B cell (primary cell): ENCODE data around the gene TSPAN5. TPM values are rescaled to one million over a fixed set of nuclear protein-coding genes. Genes with fewer than 3 reads are reported as not detected.

Source experiments
- ATAC-seq: fragments of 200-7000 bp; cut with Tn5 transposase; one replicate; pipeline ENCODE4 v1.10.0; 2021; ENCODE audit warnings: low read depth, mild to moderate bottlenecking, moderate number of reproducible peaks, moderate library complexity
- CTCF ChIA-PET: fragments of 350-600 bp; sonication (Branson Sonifier 250); formaldehyde crosslinking; loops from one replicate; lab custom pipeline; 2021; ENCODE audit warnings: antibody characterized with exemption, inconsistent platforms; lab: Charles Lee
- POLR2A ChIA-PET: fragments of 350-600 bp; sonication (Branson Sonifier 250); formaldehyde crosslinking; loops from one replicate; lab custom pipeline; 2021; ENCODE audit warnings: antibody characterized with exemption; lab: Charles Lee
- DNase-seq: peaks from one replicate; pipeline ENCODE4 v3.0.0; 2013
- H2AFZ ChIP-seq: 2 replicates; pipeline ENCODE4 v1.6.1; 2012; ENCODE audit warnings: mild to moderate bottlenecking, low read depth, low read length; ENCODE audit not compliant: insufficient read depth, poor library complexity, severe bottlenecking
- H3K27ac ChIP-seq, 2 donors: 1 replicate in 1 of 2; 2 replicates in 1 of 2; pipeline ENCODE4 v1.5.1; 2012 to 2013; ENCODE audit warnings: low read length in 2 of 2, mild to moderate bottlenecking in 2 of 2, moderate library complexity in 1 of 2
- H3K27me3 ChIP-seq, 4 experiments: fragments of 200-600 bp in 1 of 4; sonication (generic) in 1 of 4; replicated peaks in 1 of 4; 1 replicate in 2 of 4; 2 replicates in 2 of 4; pipeline versions ENCODE4 v1.6.1 to v1.7.0; 2013 to 2016; ENCODE audit warnings: low read length in 3 of 4, mild to moderate bottlenecking in 2 of 4, mixed read lengths in 1 of 4, moderate library complexity in 1 of 4; ENCODE audit not compliant: insufficient read depth in 4 of 4, control insufficient read depth in 3 of 4; ENCODE audit errors: control extremely low read depth in 1 of 4
- H3K36me3 ChIP-seq, 2 experiments: replicated peaks in 1 of 2; 1 replicate in 1 of 2; 2 replicates in 1 of 2; pipeline versions ENCODE4 v1.6.1 to v1.7.1; 2013; ENCODE audit warnings: low read length in 1 of 2; ENCODE audit not compliant: insufficient read depth in 2 of 2, control insufficient read depth in 1 of 2; ENCODE audit errors: control extremely low read depth in 1 of 2, extremely low read depth in 1 of 2
- H3K4me1 ChIP-seq, 2 donors: fragments of 200-600 bp in 1 of 2; sonication (generic) in 1 of 2; 1 replicate in 1 of 2; 2 replicates in 1 of 2; pipeline versions ENCODE4 v1.5.1 to v1.6.1; 2013 to 2017; ENCODE audit warnings: low read length in 2 of 2; ENCODE audit not compliant: control insufficient read depth in 2 of 2, insufficient read depth in 2 of 2
- H3K4me2 ChIP-seq: replicated peaks from 2 replicates; pipeline ENCODE3; 2012; ENCODE audit warnings: mild to moderate bottlenecking, low read depth, low read length; ENCODE audit not compliant: poor library complexity, severe bottlenecking
- H3K4me3 ChIP-seq, 5 experiments: fragments of 200-600 bp in 1 of 5; sonication (generic) in 1 of 5; 1 replicate in 3 of 5; 2 replicates in 2 of 5; pipeline versions ENCODE4 v1.5.1 to v1.7.0; 2011 to 2016; ENCODE audit warnings: low read length in 4 of 5, mild to moderate bottlenecking in 4 of 5, low read depth in 2 of 5, control low read depth in 1 of 5, moderate library complexity in 1 of 5; ENCODE audit not compliant: insufficient read depth in 1 of 5; ENCODE audit errors: control extremely low read depth in 1 of 5, extremely low read depth in 1 of 5
- H3K79me2 ChIP-seq: fragments of 200-600 bp; sonication (generic); one replicate; pipeline ENCODE4 v1.6.0; 2016; ENCODE audit warnings: low read length; ENCODE audit not compliant: control insufficient read depth, insufficient read depth
- H3K9ac ChIP-seq: fragments of 200-600 bp; sonication (generic); 2 replicates; pipeline ENCODE4 v1.6.1; 2017; ENCODE audit warnings: mild to moderate bottlenecking, low read length, moderate library complexity
- H3K9me3 ChIP-seq, 3 donors: one replicate each; pipeline versions ENCODE4 v1.6.1 to v1.7.1; 2013; ENCODE audit warnings: low read length in 2 of 3; ENCODE audit not compliant: control insufficient read depth in 2 of 3, insufficient read depth in 1 of 3; ENCODE audit errors: control extremely low read depth in 1 of 3
- H4K20me1 ChIP-seq: 2 replicates; pipeline ENCODE4 v1.6.0; 2012; ENCODE audit warnings: mild to moderate bottlenecking, low read length; ENCODE audit not compliant: insufficient read depth, control insufficient read depth, poor library complexity, severe bottlenecking
- H3K27ac Mint-ChIP-seq: one replicate; pipeline ENCODE4 v1.8.0; 2021; ENCODE audit warnings: mixed read lengths
- H3K27me3 Mint-ChIP-seq: one replicate; pipeline ENCODE4 v1.8.0; 2021; ENCODE audit warnings: mixed read lengths
- H3K4me1 Mint-ChIP-seq: one replicate; pipeline ENCODE4 v1.8.0; 2021; ENCODE audit warnings: mixed read lengths
- H3K4me3 Mint-ChIP-seq: one replicate; pipeline ENCODE4 v1.8.0; 2021; ENCODE audit warnings: mixed read lengths
- H3K9me3 Mint-ChIP-seq: one replicate; pipeline ENCODE4 v1.8.0; 2022; ENCODE audit warnings: mixed read lengths; ENCODE audit not compliant: insufficient read depth
- CTCF ChIP-seq: fragments of 200-600 bp; IDR thresholded peaks from one replicate; pipeline ENCODE4 v1.8.0; 2022; ENCODE audit warnings: antibody characterized with exemption, mild to moderate bottlenecking
- EZH2 ChIP-seq: IDR thresholded peaks from 2 replicates; pipeline ENCODE4 v1.6.1; 2012; ENCODE audit warnings: borderline replicate concordance, low read depth, mild to moderate bottlenecking, moderate library complexity, low read length; ENCODE audit not compliant: insufficient read depth, poor library complexity, severe bottlenecking
- WGBS: methylation state at CpG from one replicate; pipeline ENCODE4 v1.1.5; 2013; ENCODE audit warnings: missing lambda C conversion rate; ENCODE audit not compliant: insufficient coverage; 5-methylcytosine and 5-hydroxymethylcytosine counted together
- intact Hi-C: fragments of 100-400 bp; cut with micrococcal nuclease; formaldehyde crosslinking; loops from one replicate; pipeline ENCODE4 v1.10.0; 2022
- polyA plus RNA-seq: library from polyadenylated mRNA; depleted of rRNA; stranded (reverse); fragments of >200 nt; gene quantifications from 2 replicates; pipeline ENCODE4 v1.2.3, GENCODE V29; 2012
- total RNA-seq, 2 donors: library from RNA; stranded (reverse); fragments of 120-200 nt in 1 of 2; gene quantifications; 1 replicate in 1 of 2; 2 replicates in 1 of 2; pipeline versions ENCODE4 v1.2.3 to v1.2.4, GENCODE V29; 2013 to 2022

Gene TSPAN5
- total and polyA plus RNA-seq, 2 donors (not counting 1 experiment from before 2014, with no cell fraction given): 2.6 to 5.3 TPM

GRCh38 chr4:98524230-98524629 is 134.2 kb downstream of the TSPAN5 start:
- intact Hi-C loops: no loop called here
- no peak overlapping the region for H3K4me3 Mint-ChIP-seq
- Histone ChIP-seq H4K20me1 (no peaks in the 10 kb centered on the region), H3K4me2 (no peak overlapping the region), H3K4me3 (no peak overlapping the region), H2AFZ (no peak overlapping the region), H3K79me2 (no peaks in the 10 kb centered on the region), H3K27me3 (no peaks in the 10 kb centered on the region), H3K27ac (no peak overlapping the region), H3K36me3 (no peaks in the 10 kb centered on the region), H3K9me3 (no peaks in the 10 kb centered on the region), H3K4me1 (peaks cover 6 to 8% of the 10 kb centered on the region in 2 donors), H3K9ac (no peak overlapping the region)
- WGBS: no CpG with 5 or more reads among the region's 4 CpGs
- no peak for TF ChIP-seq EZH2
- TF ChIP-seq CTCF: no peak
- H3K9me3 Mint-ChIP-seq: no peaks in the 10 kb centered on the region
- H3K27me3 Mint-ChIP-seq: no peaks in the 10 kb centered on the region
- ATAC-seq (no peak), DNase-seq (no peak)
- ChIA-PET CTCF (no interaction called here), POLR2A (no interaction called here)
- H3K27ac Mint-ChIP-seq: no peak overlapping the region
- H3K4me1 Mint-ChIP-seq: peaks cover 10% of the 10 kb centered on the region

GRCh38 chr4:98522636-98523395 is 135.6 kb downstream of the TSPAN5 start:
- no peak overlapping the region for H3K27ac Mint-ChIP-seq
- ChIA-PET CTCF (no interaction called here), POLR2A (no interaction called here)
- H3K9me3 ChIP-seq: no peaks in the 10 kb centered on the region
- no CpG with 5 or more reads among the region's 3 CpGs for WGBS
- H3K4me3 Mint-ChIP-seq: no peak overlapping the region
- H3K36me3 ChIP-seq: peaks cover 0 to under 1% of the 10 kb centered on the region in 2 experiments
- H3K27me3 ChIP-seq: no peaks in the 10 kb centered on the region
- H3K27ac ChIP-seq: no peak overlapping the region
- TF ChIP-seq CTCF (no peak), EZH2 (no peak)
- intact Hi-C loops: no loop called here
- no peak overlapping the region for H3K4me3 ChIP-seq
- ATAC-seq: no peak
- peaks cover 18 to 22% of the 10 kb centered on the region in 2 donors for H3K4me1 ChIP-seq
- no peak overlapping the region for H3K9ac ChIP-seq
- H3K27me3 Mint-ChIP-seq: no peaks in the 10 kb centered on the region
- H3K9me3 Mint-ChIP-seq: no peaks in the 10 kb centered on the region
- DNase-seq: no peak
- H3K4me1 Mint-ChIP-seq: peaks cover 21% of the 10 kb centered on the region
- H3K79me2 ChIP-seq: no peaks in the 10 kb centered on the region
- no peak overlapping the region for H2AFZ ChIP-seq
- no peaks in the 10 kb centered on the region for H4K20me1 ChIP-seq
- no peak overlapping the region for H3K4me2 ChIP-seq
